ENCODE results near the gene PRPF40B.
A peak's percentile ranks its signal among the peaks of the same experiment; 100 is the strongest.

- peak in 6 of 7 experiments; percentile 36 to 55 (median 50) for TF ChIP-seq CTCF (IDR thresholded peaks at IDR 0.05)
- no peak for TF ChIP-seq POLR2A (IDR thresholded peaks at IDR 0.05)
Measured at GRCh38 chr12:49636979-49637755, 13.8 kb downstream of the PRPF40B start.

Measured in body of pancreas (tissue), 4 donors.